Endothelial cell of umbilical vein (primary cell): Measurements from ENCODE around the gene GRID1. TPM values are rescaled to one million over a fixed set of nuclear protein-coding genes. Genes with fewer than 3 reads are reported as not detected.

ENCODE experiments used
- BruUV-seq: library from RNA; stranded (reverse); fragments of 400-500 nt; replicated peaks from 2 replicates; lab custom pipeline; 2021; lab: Mats Ljungman, UMichigan
- CTCF ChIA-PET: fragments of 300-600, 350-600 bp; sonication (Branson Sonifier 250); formaldehyde crosslinking; loops from one replicate; lab custom pipeline; 2021; ENCODE audit warnings: antibody characterized with exemption, inconsistent platforms; lab: Charles Lee
- POLR2A ChIA-PET: fragments of 300-600, 350-600 bp; sonication (Branson Sonifier 250); formaldehyde crosslinking; loops from one replicate; lab custom pipeline; 2021; ENCODE audit warnings: antibody characterized with exemption, inconsistent platforms; lab: Charles Lee
- DNase-seq: peaks from one replicate; pipeline ENCODE4 v3.0.0-alpha.2; 2011; ENCODE audit warnings: low read depth, low spot score
- FAIRE-seq: peaks from 2 replicates; lab custom pipeline; 2011; peaks lifted over from hg19 to GRCh38; lab: Jason Lieb, UNC
- H2AFZ ChIP-seq: 2 replicates; pipeline ENCODE4 v1.6.0; 2012; ENCODE audit warnings: low read depth, low read length, control low read depth, inconsistent platforms
- H3K27ac ChIP-seq: 2 replicates; pipeline ENCODE4 v1.5.1; 2011; ENCODE audit warnings: low read depth, mild to moderate bottlenecking, control low read depth, low read length, moderate library complexity; ENCODE audit not compliant: insufficient read depth
- H3K27me3 ChIP-seq, 2 experiments: 2 replicates each; pipeline versions ENCODE4 v1.6.0 to v1.6.1; 2011; ENCODE audit warnings: low read length in 2 of 2, mixed read lengths in 1 of 2; ENCODE audit not compliant: control insufficient read depth in 2 of 2, insufficient read depth in 2 of 2
- H3K36me3 ChIP-seq, 2 experiments: 2 replicates in 1 of 2; 3 replicates in 1 of 2; pipeline ENCODE4 v1.5.1; 2011; ENCODE audit warnings: low read length in 2 of 2, mild to moderate bottlenecking in 1 of 2, moderate library complexity in 1 of 2; ENCODE audit not compliant: control insufficient read depth in 2 of 2, insufficient read depth in 2 of 2; ENCODE audit errors: extremely low read depth in 1 of 2
- H3K4me1 ChIP-seq: 3 replicates; pipeline ENCODE4 v1.5.1; 2011; ENCODE audit warnings: mild to moderate bottlenecking, low read length; ENCODE audit not compliant: control insufficient read depth, insufficient read depth; ENCODE audit errors: extremely low read depth
- H3K4me2 ChIP-seq: 2 replicates; pipeline ENCODE4 v1.6.1; 2011; ENCODE audit warnings: low read length, control low read depth, mixed read lengths; ENCODE audit not compliant: insufficient read depth
- H3K4me3 ChIP-seq, 3 experiments: fragments of 200-600 bp in 1 of 3; sonication (generic), shearing (Covaris generic) in 1 of 3; replicated peaks in 1 of 3; 2 replicates each; pipeline ENCODE4 v1.5.1; 2011 to 2016; ENCODE audit warnings: control low read depth in 3 of 3, low read length in 3 of 3, mild to moderate bottlenecking in 2 of 3, inconsistent platforms in 1 of 3, low read depth in 1 of 3, moderate library complexity in 1 of 3; ENCODE audit not compliant: insufficient read depth in 1 of 3
- H3K79me2 ChIP-seq: 2 replicates; pipeline ENCODE4 v1.6.0; 2012; ENCODE audit warnings: low read length, inconsistent platforms; ENCODE audit not compliant: control insufficient read depth, insufficient read depth
- H3K9ac ChIP-seq: replicated peaks from 2 replicates; pipeline ENCODE3; 2011; ENCODE audit warnings: low read length, control low read depth; ENCODE audit not compliant: insufficient read depth; ENCODE audit errors: extremely low read depth
- H3K9me1 ChIP-seq: replicated peaks from 3 replicates; pipeline ENCODE4 v1.6.0; 2011; ENCODE audit warnings: mild to moderate bottlenecking, low read length; ENCODE audit not compliant: control insufficient read depth, insufficient read depth; ENCODE audit errors: extremely low read depth
- H3K9me3 ChIP-seq: replicated peaks from 2 replicates; pipeline ENCODE4 v1.5.1; 2012; ENCODE audit warnings: low read length, inconsistent platforms; ENCODE audit not compliant: control insufficient read depth, insufficient read depth
- H4K20me1 ChIP-seq: replicated peaks from 2 replicates; pipeline ENCODE3; 2011; ENCODE audit warnings: mild to moderate bottlenecking, low read length; ENCODE audit not compliant: control insufficient read depth, insufficient read depth; ENCODE audit errors: extremely low read depth
- EZH2 ChIP-seq: IDR thresholded peaks from 2 replicates; pipeline ENCODE4 v1.6.1; 2012; ENCODE audit warnings: borderline replicate concordance, low read depth, mild to moderate bottlenecking, moderate library complexity, low read length, inconsistent platforms; ENCODE audit not compliant: severe bottlenecking
- FOS ChIP-seq: IDR thresholded peaks from 2 replicates; pipeline ENCODE4 v1.6.1; 2011; ENCODE audit warnings: mild to moderate bottlenecking, low read length, moderate library complexity, borderline replicate concordance; ENCODE audit not compliant: insufficient read depth
- JUN ChIP-seq: IDR thresholded peaks from 2 replicates; pipeline ENCODE4 v1.6.1; 2011; ENCODE audit warnings: borderline replicate concordance, low read depth; ENCODE audit not compliant: insufficient read length, insufficient read depth
- MYC ChIP-seq: IDR thresholded peaks from one replicate; pipeline ENCODE4 v1.6.1; 2011; ENCODE audit warnings: mild to moderate bottlenecking, low read depth, low read length
- POLR2AphosphoS5 ChIP-seq: IDR thresholded peaks from 2 replicates; pipeline ENCODE4 v1.6.1; 2012; ENCODE audit warnings: low read depth, mild to moderate bottlenecking, control low read depth, low read length, moderate library complexity; ENCODE audit not compliant: insufficient read depth
- dilution Hi-C: fragments of 300-500 bp; cut with MboI; formaldehyde crosslinking; loops from one replicate; pipeline ENCODE4 v1.15.0; 2019; ENCODE audit warnings: low sequenced_read_pairs; ENCODE audit not compliant: extremely low pct_ligation_motif_present
- intact Hi-C: fragments of 100-400 bp; cut with micrococcal nuclease; formaldehyde crosslinking; loops from one replicate; pipeline ENCODE4 v1.10.0; 2022
- polyA plus RNA-seq, 4 experiments: library from polyadenylated mRNA; depleted of rRNA in 3 of 4; stranded (reverse) in 3 of 4; unstranded in 1 of 4; fragments of >200 nt; gene quantifications; 2 replicates each; pipeline versions ENCODE4 v1.2.1 to v1.2.3, GENCODE V29; 2011 to 2012; ENCODE audit warnings: missing spikeins in 1 of 4
- total RNA-seq: library from RNA; stranded (reverse); gene quantifications from 2 replicates; pipeline ENCODE4 v1.2.3, GENCODE V29; 2021

The GRID1 gene
- total and polyA plus RNA-seq, 2 donors (not counting 3 experiments of a cell fraction or from before 2014, with no cell fraction given) = not detected

DNA sequence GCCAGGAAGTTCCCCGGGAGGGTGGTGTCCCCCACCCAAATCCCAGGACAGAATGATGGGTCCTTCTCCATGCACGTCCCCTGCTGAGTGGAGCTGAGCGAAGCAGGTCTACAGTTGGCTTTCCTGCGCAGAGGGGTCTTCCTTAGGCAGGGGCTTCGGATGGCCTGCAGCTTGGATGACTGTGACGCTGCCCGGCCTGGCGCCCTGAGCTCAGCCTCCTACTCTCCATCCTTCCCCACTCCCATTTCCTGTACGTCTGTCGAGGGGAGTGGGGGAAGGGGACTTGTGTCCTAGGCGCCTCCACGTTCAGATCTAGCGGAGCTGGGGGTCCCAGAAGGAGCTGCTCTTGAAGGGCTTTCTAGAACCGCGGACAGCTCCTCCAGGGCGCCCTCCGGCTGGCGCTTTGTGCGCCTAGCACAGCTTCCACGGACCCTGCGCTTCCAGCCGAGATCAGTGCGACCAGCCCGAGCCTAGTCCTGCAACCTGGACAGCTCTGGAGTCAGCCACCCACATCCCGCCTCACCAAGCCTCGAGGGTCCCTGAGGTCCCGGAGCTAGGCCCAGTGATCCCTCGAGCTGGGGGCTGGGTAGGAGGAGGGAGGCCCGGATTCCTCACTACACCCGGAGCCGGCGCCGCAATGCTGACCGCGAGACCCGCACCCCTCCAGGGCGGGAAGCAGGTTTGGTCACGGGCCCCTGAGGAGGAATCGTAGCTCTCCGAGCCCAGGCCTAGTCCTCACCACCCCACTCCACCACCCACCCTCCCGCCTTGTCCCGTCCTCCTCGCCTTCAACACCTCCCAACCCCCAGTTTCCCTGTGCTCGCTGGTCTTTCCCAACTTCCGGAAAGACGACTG is 1.9 kb downstream of the GRID1 start:
- dilution Hi-C loops = no loop called here
- Histone ChIP-seq H3K9ac (no peak overlapping the region), H3K9me1 (no peaks in the 10 kb centered on the region), H3K4me1 (no peaks in the 10 kb centered on the region), H3K4me3 (no peak overlapping the region), H2AFZ (no peak overlapping the region), H3K4me2 (no peak overlapping the region), H3K36me3 (no peaks in the 10 kb centered on the region), H4K20me1 (no peaks in the 10 kb centered on the region), H3K79me2 (no peaks in the 10 kb centered on the region), H3K27ac (no peak overlapping the region), H3K27me3 (peaks cover 66 to 71% of the 10 kb centered on the region in 2 experiments), H3K9me3 (no peaks in the 10 kb centered on the region)
- no peak for DNase-seq
- intact Hi-C loops = no loop called here
- ChIA-PET POLR2A (no interaction called here), CTCF (interaction anchor here (0.9 to 1.3 kb wide), 3 partner anchors 10 to 1824 kb away, joined by 3 to 5 read pairs (median 5); no protein-coding TSS in a partner anchor)
- TF ChIP-seq EZH2 (peak; percentile 43), FOS (no peak)
- no peak for FAIRE-seq
- no TSS peak for BruUV-seq

GRCh38 chr10:86363833-86364490 is 2.6 kb downstream of the GRID1 start:
- Histone ChIP-seq H3K27ac (no peak overlapping the region), H3K27me3 (peaks cover 62 to 66% of the 10 kb centered on the region in 2 experiments), H3K9ac (no peak overlapping the region), H3K9me3 (no peaks in the 10 kb centered on the region), H3K4me3 (no peak overlapping the region), H3K4me2 (no peak overlapping the region), H4K20me1 (no peaks in the 10 kb centered on the region), H3K4me1 (no peaks in the 10 kb centered on the region), H2AFZ (no peak overlapping the region), H3K36me3 (no peaks in the 10 kb centered on the region), H3K79me2 (no peaks in the 10 kb centered on the region), H3K9me1 (no peaks in the 10 kb centered on the region)
- DNase-seq (no peak), FAIRE-seq (no peak)
- ChIA-PET CTCF (interaction anchor here (0.9 to 1.9 kb wide), 4 partner anchors 11 to 1824 kb away, joined by 3 to 8 read pairs (median 5); no protein-coding TSS in a partner anchor), POLR2A (no interaction called here)
- TF ChIP-seq JUN (no peak), MYC (no peak), EZH2 (peak; percentile 60), POLR2AphosphoS5 (no peak)
- no TSS peak for BruUV-seq
- intact Hi-C loops (no loop called here), dilution Hi-C loops (no loop called here)
